GM19328 (cell line): ENCODE data around the gene NOXA1.
"Not testable (repeated sequence)": the region's sequence is repeated elsewhere in the genome, so short reads cannot be mapped to it uniquely, and the experiment has no call there.

ENCODE experiments used
- ATAC-seq: cut with Tn5 transposase; IDR thresholded peaks from one replicate; pipeline ENCODE4 v1.9.1; 2021; ENCODE audit warnings: mild to moderate bottlenecking, moderate library complexity; ENCODE audit not compliant: unreplicated experiment

The NOXA1 gene

DNA sequence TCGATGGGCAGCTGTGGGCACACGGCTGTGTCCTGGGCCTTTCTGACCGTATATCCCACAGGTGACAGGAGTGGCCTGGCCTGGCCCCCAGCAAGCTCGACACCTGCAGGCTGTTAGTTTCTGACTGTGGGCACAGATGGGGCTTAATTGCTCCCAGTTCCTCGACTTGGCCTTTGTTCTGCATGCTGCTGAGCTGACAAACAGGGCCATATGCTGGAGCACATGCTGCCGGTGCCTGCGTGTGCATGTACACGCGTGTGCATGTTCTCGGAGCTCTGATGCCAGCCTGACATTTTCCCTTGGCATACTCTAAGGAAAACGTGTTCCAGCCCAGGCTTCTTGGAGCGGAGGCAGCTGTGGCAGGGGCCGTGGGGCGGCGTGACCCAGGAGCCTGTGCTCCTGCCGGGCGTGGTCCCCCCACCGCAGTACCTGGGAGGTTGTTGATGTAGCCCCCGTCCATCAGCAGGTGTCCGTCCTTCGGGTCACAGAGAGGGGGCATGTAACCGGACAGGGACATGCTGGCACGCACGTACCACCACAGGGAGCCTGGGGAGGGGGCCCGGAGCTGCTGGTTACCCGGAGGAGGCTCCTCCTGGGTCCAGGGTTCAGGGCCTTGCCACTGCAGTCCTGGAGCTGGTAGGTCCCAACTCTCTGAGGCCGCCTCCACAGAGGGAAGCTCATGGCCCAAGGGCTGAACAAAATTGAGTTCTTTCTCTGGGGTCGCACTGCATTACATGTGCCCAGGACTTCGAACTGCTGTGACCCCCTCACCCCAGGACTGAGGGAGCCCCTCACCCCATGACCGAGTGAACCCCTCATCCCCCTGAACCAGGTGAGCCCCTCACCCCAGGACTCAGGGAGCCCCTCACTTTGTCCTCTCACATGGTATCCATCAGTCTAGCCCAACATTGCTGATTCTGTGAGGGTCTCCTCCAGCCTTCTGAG is 40.1 kb downstream of the NOXA1 start:
- no peak for ATAC-seq

DNA sequence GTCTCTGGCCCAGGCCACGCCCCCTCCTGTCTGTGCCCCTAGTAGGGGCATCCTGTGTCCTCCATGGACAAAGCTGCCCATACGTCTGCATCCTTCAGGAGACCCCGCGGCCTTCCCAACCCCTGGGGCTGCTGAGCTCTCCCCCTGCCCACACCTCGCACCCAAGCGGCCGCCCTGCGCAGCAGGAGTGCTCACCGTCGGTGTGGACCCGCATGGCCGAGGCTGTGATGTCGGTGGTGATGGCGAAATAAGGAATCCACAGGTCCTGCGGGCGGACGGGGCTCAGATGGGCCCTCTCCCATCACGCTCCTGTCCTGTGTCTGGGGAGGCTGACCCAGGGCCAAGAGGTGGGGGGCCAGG is 40.7 kb downstream of the NOXA1 start:
- ATAC-seq: no peak

DNA sequence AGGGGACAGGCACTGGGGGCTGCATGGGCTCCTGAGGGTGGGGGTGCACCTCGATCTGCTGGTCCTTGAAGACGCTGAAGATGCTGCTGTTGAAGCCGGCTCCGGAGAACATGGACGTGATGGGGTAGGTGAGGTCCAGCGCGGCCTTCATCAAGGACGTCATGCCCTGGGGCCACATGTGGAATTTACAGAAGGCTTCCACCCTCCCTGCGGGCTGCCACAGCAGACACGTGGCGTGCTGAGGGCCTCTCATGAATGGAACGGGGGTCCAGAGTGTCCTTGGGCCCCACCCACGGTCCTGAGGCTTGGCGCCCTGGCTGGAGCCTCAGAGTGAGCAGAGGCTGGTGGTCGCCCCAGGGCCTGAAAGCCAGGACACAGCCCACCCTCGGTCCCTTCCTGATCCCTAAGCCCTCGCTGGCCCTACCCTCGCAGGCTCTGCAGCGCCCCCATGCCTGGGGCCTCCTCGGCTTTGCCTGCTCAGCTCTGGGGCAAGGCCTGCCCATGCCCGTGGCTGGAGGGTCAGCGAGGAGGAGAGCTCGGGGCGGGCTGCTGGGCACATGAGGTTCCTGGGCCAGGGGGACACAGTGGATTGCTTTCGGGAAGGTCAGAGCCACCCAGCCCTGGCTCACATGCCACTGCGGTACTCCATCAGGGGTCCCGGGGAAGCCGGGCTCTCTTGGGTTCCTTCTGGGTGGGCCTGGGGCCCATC is 41.3 kb downstream of the NOXA1 start:
- ATAC-seq: no peak

DNA sequence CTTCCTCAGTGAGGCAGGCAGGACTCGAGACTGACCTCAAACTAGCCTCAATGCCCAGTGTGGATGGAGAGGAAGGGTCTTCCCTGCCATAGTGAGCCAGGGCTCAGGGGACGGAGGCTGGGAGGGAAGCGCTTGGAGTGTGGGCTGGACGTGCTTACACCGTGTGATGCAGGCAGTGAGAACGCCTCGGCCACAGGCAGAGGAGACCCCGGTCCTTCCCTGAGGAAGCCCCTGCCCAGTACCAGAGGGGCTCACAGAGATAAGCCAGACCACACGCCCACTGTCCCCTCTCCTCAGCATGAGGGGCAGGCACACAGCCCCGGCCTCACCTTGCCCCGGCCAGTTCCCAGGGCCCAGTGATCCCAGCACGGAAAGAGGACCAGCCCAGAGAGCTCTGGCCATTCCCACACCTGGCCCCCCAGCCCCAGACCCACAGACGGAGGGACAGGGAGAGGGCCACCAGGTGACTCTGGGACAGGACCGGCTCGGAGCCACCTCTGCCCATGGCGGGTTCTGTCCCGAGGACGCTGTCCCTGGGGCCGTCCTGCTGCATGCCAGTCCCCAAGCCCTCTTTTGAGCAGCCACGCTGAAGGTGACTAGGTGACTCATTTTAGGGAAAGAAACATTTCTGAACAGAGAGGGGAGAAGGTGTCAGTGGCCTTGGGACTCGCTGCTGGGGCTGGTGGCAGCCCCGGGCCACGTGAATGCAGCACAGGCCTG is 42.0 kb downstream of the NOXA1 start:
- ATAC-seq: no peak

DNA sequence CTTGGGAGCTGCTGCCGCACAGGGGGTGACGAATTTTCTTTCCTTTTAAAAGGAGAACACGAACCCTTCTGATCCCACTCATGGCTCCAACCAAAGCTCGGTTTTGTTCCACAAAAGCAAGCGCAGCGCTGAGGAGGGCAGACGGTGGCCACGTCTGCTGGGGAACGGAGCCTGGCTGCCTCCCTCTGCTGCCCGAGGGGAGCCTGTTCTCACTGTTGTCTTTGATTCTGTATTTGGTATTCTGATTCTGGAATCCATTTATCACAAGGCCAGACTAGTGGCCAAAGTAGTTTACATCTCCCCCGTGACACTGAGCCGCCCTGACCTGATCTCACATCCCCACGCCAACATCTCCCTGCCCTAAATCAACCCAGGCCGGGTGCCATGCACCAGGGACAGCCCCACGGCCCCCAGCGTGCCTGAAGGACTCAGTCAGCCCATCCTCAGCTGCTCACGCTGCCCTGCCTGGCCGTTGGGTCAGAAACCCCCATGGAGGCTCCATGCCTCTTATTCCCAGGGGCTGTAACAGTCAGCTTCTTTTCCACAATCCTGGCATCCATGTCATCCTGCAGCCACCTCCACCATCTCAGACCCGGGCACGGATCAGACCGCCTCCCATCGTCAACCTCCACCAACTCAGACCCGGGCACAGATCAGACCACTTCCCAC is 42.7 kb downstream of the NOXA1 start:
- ATAC-seq: no peak

DNA sequence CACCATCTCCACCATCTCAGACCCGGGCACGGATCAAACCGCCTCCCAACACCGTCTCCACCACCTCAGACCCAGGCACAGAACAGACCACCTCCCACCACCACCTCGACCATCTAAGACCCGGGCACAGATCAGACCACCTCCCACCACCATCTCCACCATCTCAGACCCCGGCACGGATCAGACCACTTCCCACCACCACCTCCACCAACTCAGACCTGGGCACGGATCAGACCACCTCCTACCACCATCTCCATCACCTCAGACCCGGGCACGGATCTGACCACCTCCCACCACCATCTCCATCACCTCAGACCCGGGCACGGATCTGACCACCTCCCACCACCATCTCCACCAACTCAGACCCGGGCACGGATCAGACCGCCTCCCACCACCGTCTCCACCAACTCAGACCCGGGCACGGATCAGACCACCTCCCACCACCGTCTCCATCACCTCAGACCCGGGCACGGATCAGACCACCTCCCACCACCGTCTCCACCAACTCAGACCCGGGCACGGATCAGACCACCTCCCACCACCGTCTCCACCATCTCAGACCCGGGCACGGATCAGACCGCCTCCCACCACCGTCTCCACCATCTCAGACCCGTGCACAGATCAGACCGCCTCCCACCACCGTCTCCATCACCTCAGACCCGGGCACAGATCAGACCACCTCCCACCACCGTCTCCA is 43.3 kb downstream of the NOXA1 start:
- not testable (repeated sequence) for ATAC-seq

DNA sequence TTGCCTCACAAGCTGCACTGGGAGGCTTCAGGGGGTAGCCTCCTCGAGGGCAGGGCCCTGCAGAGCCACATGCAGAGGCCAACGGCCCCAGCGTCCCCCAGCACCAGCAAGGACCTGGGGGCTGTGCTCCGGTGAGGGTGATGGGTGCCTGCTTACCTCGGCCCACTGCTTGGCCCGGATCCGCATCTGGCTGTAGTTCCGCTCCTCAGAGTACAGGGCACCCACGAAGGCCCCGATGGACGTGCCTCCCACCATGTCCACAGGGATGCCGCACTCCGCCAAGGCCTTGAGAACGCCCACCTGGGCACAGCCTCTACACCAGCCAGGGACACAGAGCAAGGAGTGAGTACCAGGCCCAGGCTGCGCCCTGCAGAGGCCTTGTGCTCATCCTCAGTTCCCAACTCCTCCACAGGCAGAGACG is 44.0 kb downstream of the NOXA1 start:
- no peak for ATAC-seq

DNA sequence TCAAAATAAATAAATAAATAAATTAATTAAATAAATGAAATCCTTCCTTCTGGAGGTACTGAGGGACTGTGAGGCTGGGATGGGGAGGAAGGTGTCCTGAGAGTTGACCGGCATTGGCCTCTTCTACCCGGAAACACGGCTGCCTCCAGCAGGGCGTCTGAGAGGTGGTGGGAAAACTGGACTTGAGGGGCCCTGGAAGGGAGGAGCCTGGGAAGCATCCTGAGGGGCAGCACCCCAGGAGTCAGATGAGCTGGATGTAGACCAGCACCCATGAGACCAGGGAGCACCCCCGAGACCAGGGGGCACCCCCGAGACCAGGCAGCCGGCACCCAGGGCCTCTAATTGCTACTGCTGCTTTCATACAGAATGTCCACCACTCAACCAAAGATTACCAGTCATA is 44.7 kb downstream of the NOXA1 start:
- ATAC-seq: no peak

DNA sequence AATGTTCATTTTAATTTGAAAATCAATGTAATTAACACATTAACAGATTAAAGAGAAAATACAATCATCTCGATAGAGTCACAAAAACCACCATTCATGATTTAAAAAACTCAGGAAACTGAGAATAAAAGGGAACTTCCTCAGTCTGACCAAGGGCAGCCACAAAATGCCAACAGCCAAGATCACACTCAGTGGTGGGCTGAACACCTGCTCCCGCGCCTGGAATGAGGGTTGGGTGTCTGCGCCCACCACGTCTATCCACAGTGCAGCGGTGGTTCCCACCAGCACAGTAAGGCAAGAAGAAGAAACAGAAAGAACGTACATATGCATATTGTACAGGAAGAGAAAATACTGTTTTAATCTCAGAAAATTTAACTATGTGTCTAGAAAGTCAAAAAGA is 47.6 kb downstream of the NOXA1 start:
- ATAC-seq: no peak

DNA sequence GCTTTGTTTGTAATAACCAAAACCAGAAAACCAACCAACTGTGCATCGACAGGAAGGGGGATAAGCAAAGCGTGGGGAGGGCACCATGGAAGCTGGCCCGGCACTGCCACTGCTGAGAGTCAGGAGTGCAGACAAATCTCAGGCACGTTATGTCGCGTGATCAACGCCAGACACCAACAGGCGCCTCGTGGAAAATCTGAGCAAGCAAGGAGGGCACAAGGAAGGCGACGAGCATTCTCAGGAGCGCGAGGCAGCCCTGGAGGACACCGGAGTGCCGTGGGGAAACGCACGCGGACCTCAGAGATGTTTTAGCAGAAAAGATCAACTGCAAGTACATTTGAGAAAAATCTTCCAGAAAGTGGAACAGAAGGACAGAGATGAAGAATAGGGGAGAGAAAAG is 51.1 kb downstream of the NOXA1 start:
- no peak for ATAC-seq

DNA sequence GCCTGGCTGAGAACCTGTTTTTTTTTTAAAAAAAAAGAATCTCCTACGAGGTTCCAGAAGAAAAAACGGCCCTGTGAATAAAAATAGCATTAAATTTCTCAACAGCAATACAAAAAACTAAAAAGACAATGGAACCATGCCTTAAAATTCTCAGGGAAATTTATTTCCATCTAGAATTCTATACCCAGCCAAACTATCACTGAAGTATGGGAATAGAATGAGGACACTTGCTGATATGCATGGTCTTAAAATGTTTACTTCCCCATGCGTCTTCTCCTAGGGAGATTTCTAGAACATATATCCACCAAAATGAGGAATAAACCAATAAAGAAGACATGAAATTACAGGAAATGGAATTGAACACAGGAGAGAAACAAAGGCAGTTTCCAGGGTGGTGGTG is 52.5 kb downstream of the NOXA1 start:
- no peak for ATAC-seq

DNA sequence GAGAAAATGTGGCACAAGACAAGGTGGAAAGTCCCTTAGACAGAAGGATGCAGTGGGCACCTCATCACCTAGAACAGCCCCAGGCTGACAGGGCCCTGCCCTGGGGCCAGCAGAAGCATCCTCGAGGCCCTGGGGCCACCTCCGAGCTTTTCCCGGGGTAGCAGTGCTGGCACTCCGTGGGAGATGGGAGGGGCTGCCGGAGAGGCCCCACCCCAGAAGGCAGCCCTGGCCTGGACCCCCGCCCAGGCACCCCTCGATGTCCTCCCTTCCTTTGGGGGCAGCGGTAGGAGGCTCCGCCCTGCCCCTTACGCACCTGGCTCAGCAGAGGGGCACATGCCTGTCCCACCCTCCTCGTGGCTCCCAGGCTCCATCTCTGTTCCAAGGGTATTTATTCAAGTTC is 53.7 kb downstream of the NOXA1 start:
- no peak for ATAC-seq

DNA sequence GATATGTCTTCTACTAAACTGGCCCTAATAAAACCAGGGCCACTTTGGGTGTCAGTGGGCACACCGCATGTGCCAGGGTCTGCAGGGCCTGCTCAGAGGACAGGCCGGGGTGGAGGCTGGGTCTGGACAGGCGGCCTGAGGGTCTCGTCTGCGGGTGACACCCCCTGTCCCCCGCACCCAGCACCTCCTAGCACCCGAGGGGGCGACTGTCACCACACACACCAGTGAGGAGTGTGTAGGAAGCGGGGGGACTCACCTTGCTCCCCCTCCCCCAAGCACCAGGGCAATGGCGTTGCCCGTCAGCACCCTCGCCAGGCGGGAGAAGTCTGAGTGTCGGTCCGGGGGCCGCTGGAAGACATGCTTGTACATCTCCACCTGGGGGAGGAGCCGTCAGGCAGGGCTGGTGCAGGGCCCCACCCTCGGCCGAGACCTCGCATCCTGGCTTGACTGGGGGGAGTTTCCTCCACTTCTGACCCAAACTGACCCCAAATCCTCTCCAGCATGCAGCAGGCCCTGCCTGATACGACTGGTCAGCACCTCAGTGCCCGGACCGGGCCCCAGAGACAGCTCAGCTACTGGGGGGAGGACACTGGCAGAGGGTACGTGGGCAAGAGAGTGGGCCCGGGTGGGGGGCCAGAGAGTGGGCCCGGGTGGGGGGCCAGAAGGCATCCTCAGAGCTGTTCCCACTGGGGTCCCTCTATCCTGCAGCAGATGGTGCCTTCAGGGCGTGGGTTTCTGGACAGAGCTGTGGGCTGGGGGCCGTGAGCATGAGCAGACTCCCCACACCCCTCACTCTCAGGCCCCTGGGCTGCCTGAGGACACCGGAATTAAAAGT is 54.8 kb downstream of the NOXA1 start:
- no peak for ATAC-seq

DNA sequence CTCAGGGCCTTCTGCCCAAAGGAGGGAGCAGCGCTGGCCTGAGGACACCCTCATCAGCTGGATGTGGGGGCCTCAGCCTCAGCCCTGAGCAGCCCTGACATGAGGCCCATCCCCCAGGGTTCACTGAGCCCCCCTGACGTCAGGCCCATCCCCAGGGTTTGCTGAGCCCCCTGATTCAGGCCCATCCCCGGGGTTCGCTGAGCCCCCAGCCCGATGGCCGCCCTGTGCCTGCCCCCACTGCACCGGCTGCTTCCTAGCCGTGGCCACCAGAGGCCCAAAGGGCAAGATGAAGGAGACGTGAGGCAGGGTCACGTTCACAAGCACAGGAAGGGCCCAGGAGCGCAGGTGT is 55.4 kb downstream of the NOXA1 start:
- ATAC-seq: no peak

DNA sequence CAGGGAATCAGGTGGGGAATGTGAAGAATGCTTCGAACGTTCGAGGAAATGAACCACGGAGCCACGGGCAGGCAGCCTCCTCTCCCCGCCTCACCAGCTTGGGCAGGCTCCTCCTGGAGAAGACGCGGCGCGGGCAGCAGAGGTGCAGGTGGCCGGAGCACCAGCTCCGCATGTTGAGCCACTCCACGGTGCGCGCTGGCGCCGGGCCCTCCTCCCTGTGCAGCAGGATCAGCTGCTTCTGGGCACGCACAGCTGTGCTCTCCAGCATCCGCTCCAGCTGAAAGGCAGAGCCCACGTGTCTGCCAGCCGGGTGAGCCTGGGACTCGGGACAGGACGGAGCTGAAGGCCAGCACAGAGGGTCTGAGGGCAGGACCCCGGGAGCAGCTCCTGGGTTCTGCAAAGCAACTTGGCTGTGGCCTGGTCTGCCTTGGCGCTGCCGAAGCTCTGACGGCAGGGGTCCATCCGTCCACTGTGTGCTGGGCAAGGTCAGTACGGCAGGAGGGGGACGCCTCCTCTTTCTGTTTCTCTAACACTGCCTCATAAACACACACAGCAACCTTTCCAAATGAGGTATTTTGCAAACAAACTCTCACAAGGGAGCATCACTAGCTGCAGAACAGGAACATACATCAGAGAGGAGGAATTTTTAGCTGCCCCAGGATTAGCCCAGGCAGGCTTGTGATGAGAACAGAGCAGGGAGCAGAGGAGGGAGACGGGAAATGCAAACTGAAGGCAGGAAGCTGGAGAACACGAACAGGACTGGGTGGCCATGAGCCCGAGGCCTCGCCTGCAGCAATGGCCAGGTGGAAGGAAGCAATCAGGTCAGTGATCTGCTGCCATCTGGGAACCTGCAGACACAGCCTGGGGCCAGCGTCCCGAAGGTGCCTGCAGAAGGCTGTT is 56.0 kb downstream of the NOXA1 start:
- ATAC-seq: no peak

DNA sequence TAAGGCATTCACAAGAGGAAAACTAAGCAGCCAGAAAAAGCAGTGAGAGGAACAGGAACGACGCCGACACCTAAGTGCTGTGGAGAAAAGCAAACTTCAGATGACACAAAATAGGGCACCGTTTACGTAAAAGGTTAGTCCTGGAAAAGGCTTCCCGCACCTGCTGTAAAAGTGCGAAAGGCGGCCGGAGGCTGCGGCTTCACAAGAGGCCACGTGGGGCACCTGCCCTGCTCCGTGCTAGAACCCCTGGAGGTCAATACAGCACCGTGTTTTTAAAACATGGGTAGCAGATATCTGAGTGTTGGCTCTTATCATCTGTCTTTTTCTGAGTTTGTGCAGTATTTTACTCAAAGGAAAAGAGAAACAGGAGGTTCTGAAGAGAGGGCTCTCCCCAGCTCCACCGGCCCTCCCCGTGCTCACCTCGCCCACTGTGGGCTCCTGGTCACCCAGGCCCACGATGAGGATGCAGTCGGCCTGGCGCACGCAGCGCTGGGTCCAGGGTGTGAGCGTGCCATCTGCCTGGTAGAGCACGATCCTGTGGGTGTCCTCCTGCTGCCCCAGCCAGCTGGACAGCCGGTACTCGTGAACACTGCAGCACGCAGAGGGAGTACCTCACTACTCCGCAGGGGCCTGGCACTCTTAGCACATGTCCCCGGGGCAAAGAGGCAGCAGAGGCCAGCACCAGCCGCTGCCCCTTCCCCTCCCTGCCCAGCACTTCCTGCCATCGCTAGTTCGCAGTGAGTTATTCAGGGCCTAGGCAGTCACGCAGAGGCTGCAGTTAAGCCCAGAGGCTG is 56.9 kb downstream of the NOXA1 start:
- ATAC-seq: no peak

DNA sequence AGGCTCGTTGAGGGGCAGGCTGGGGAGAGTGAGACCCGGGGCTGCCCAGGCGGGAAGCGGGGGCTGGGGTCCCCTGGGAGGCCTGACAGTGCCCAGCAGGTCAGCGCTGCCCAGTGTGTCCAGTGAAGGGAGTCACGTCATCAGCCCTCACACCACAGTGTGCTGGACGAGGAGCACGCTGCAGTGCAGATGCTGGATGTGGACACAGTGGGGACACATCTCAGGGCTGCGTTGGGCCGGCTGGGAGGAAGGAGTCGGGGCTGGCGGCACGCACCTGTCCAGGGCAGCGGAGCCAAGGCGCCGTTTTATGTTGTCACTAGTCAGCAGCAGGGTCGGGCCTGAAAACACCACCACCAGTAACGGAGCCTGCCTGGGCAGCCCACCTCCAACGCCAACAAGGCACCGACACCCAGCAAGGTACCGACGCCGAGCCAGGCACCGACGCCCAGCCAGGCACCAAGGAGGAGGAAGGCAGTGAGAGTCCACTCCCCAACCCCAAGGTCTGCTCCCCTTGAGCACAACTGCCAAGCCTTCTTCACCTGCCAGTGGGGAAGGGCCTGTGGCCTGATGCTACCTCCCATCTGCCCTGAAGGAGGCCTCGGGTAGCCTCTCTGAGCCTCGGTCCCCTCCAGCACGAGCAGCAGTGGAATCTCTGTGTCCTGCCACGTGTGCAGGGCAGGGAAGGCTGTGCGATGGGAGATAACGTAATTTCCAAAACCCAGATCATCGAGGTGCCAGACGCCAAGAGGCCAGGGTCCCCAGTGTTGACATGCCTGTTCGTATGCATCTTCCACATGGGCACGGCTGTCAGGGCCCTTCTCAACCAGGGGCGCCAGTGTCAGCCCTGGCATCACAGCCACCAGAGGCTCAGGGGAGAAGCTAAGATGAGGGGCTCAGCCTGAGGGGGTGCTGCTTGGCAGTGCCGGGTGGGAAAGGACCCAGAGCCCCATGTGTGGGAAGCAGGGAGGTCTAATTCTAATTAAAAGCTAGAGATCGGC is 57.8 kb downstream of the NOXA1 start:
- ATAC-seq: no peak
